ENCODE data around the gene VEZF1. TPM values are rescaled to one million over a fixed set of nuclear protein-coding genes. Genes with fewer than 3 reads are reported as not detected.

The VEZF1 gene
- total RNA-seq, 1 donor from 2014 or later = 59.5 TPM

DNA sequence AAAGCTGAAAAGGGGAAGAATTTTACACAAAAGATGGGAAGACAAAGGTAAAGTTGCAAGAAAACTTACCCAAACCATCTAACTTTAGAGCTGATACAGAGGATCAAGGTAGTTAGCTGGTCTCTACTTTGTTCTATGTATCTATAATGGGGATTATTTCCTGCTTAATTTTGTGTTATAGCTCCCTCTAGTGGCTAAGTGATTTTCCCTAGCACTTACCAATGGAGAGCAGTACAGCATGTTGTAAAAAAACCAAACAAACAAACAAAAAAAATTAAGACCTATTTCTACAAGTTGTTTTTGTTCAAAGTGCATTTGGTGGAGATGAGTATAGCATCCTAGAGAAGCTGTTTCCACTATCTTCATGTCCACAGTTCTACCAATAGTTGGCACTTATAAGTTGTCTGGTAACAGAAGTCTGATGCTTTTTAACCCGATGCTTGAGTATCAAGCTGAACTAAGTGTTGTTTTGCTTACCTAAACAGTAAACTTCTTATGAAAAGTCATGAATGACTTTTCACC is 11.5 kb upstream of the VEZF1 start:
- peak in 1 of 2 donors; percentile 30 for DNase-seq (ENCODE audit: low spot score in 2 of 2)
- no peak for FAIRE-seq

DNA sequence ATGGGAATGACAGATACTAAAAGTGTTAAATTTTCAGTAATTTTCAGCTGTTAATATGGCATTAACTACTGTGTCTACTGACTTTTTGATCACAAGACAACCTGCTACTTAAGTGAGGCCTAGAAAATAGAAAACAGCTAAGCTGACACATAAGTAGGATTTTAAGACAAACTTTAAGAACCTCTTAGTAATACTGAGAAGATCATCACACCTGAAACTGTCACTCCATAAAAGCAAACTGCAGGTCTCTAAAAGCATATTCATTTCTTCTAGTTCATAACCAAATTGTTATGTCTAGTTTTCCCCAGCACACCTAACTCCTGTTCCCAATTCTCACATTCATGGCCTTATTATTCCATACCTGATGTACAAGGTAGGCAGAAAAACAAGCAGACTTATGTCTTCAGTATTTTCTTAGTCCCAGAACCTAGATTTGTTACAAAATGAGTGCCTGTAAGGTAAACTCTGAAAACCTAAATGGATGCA is 11.0 kb upstream of the VEZF1 start:
- no peak for FAIRE-seq
- DNase-seq (ENCODE audit: low spot score in 2 of 2) = no peak

DNA sequence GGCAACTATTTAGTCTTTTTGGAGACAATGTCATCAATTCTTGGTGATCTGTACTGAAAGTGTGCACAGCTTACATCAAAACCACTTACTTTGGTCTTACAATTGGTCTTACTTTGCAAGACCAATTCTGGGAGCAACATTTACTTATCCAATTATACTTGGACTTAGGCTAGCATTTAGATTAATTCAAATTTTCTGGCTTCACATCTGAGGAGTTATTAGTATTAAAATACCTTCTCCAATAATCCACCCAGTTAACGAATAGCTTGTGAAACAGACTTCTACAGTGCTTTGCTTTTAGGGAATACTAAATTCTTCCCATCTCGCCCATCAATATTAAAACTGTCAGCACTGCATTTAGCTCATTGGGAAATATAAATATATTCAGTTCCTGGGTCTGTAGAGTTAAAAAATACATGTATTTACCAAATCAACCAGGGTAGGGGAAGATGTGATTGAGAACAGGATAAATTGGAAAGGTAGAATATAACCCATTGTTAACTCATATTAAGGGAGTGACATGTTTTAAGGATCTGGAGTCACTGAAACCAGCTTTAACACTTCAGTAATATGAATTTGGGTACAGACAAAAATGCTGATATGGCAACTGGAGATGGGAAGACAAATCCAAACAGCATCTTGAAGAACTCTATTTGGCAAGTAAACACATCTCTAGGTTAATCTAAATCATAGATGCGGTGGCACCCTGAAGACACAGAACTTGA is 9.2 kb upstream of the VEZF1 start:
- DNase-seq (ENCODE audit: low spot score in 2 of 2) (no peak), FAIRE-seq (no peak)

DNA sequence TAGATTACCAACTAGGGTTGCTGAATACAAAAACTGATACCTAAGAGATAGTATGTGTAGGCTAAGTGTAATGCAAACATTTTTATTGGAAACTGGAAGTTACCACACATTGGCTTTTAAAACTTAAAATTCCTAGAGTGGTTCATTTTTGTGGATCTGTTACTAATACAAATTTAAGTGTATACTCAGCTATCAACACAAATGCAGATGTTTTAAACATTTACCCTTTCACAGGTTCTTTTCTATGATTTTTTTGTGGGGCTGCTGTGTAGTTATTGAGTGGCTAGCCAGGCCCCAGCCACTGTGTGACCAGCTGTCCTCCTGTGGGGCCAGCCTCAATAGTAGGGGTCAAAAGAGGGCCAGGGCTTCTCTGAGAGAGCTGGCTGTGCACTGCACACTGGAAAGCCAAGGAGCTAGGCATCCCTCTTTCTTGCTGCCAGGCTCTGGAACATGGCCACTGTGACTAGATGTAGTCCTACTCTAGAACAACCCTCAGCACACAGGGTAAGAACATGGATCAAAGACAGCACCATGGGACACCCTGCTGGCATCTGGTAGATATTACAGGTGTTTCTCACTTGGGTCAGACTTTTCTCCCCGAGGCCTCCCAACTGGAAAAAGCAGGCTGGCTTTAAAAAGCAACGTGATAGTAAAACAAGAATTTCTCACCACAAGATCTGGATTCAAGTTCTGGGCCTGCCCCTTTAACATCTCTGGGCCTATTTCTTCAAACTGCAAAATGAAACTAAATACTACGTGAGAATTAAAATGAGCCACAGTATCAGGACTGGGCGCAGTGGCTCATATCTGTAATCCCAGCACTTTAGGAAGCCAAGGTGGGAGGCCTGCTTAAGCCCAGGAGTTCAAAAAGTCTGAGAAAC is 7.3 kb upstream of the VEZF1 start:
- FAIRE-seq (no peak), DNase-seq (ENCODE audit: low spot score in 2 of 2) (peak; percentile 47 to 48)

DNA sequence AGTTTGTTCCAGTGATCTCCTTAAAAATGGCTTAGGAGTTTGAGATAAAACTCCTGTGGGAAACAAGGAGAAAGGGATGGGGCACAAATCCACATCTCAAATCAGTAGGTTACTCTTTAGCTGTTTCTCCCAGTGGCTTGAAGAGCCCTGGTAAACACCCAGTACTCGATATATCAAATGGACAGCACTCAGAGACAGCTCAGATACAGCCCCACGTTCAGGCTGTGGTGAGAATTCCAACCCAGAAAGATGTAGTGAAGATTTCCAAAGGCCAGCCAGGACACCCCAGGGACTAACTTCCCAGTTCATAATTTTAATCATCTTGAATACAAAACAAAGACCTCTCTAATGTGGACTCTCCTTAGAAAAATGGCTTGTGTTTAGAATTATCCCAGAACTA is 6.4 kb upstream of the VEZF1 start:
- FAIRE-seq = no peak
- DNase-seq (ENCODE audit: low spot score in 2 of 2) = no peak

DNA sequence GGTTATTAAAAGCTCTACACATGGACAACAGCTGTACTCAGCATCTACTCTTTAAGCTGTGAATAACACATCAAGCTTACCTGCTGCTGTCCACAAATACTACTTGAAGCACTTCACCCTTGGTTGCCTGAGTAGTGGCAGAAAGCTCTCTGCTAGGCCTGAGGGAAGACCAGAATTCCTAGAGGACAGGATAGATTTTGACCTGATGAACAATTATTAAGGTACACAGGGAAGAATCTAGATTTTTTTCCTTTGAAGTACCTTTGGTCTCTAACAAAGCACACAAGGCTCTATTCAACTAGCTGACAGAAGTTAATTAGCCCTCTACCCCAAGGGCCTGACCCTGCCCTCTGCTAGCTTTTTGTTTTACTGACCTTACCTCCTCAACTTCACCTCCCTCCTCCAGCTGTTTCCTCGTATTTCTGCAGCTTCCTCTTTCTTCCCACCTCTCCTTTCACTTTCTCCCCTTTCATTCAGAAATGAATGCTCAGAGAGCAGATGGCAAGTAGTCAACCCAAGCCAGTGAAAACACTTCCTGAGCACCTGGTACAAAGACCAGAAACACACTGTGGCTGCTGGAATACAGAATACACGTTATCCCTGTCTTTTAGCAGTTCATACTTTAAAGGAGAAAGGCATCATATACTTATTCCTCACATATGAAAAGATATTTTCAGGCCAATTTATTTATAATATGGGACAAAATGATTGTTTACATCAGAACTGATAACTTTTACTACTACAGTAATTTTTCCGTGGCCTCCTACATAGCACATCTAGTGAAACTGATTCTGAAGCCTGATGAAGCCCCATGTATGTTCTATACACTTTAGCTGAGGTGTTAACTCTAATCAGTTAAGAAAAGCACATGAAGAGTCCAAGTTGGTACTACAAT is 5.7 kb upstream of the VEZF1 start:
- DNase-seq (ENCODE audit: low spot score in 2 of 2) (no peak), FAIRE-seq (no peak)

DNA sequence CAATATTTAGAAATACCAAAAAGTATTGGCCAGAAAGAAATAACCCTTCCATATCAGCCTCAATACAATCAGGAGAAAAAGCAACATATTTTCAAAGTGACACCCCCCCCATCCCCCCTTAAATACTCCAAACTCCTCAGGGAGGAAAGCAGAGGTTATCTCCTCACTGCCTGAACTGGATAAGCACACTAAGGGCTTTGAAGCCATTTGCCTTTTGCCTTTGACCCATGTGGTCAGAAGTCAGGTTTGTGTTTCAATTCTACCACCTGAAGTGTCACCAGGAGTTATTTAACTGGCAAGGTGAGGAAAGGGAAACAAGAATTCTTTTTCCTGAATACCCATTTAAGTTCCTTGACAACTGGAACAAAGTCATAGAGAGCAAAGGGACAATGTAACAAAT is 3.5 kb upstream of the VEZF1 start:
- FAIRE-seq (no peak), DNase-seq (ENCODE audit: low spot score in 2 of 2) (no peak)

DNA sequence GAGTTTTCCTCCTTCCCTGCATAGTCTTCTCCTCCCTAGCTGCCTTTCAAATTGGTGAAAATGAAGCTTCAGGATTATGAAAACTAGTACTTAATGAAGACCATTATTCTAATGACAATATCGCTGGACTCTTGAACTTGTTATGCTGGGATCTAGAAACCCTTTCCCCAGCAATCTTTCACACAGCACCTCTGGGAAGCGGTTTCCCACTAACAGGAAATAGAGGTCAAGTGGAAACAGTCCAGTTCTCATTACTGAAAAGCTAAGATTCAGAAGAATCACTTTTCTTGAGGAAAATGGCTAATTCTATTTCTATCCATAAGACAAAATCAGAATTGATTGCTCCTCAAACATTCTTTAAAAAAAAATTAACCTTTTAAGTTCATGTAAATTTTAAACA is 2.0 kb upstream of the VEZF1 start:
- DNase-seq (ENCODE audit: low spot score in 2 of 2) (no peak), FAIRE-seq (no peak)

DNA sequence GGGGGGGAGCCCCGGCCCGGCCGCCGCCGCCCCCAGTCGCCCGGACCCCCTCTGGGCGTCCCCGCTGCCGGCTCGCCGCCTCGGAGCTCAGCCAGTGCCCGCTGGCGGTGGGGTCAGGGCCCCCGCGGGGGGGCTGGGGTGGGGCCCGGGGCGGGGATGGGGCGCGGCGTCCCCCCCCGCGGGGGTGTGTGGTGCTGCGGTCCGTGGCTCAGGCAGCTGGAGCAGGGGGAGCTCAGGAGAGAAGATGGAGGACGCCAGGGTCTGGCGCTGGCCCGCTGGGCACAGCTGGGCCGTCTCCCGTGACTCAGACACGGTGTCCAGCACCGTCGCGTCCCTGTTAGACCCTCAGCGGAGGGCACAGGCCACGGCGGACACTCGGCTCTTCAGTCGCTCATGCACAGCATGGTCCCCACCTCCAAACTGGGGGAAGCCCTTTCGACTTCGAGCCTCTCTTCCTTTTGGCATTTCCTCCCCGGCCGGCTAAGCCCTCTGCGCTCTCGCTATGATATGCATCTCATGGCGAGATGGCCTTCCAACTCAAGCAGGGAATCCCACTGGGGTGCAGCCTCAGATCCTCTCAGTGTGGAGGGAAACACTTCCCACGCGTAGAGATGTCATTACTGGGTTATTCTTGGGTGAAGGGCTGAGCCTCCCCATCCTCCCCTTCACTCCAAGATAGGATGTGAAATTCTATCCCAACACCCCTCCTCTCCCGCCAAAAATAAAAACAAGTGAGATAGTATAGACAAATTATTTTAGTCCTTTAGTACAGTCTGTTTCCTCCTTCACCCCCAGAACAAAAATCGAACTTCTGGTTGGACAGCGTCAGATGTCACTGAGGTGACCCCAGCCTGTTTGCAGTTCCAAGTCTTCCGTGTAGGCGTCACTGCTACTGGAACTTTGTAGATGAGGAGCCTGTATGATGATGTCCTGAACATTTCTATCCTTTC is 522 bp upstream of the VEZF1 start:
- FAIRE-seq (no peak), DNase-seq (ENCODE audit: low spot score in 2 of 2) (peak; percentile 81 to 87)

DNA sequence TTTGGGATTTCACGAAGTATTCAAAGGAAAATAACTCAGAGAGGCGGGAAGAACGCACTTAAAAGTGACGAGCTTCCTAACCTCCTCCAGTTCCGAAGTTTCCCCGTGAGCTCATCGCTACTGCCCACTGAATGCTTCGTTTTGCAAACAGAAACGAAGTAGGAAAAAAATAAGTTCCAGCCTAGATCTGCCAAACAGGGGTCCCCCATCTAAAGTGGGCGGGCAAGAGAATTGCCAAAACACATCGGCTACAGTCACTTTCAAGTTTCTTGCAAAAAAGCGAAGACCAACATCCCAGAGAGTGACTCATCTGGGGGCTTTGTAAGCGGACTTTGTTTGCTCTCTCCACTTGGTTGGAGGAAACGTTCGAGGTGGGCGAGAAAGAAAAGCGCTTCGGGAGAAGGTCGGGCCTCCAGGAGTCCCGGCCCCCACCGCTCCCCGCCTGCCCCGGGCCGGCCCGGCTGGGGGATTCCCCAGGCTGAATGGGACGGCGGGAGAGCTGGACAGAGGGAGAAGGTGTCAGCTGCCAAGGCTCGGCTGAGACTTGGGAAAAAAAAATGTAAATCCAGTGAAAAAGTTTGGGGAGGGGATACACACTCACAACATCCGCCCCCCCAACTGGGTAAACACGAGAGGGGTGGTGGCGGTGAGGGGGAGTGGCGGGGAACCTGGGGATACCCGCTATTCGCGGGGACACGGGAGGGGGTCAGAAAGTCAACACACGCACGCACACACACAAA is 1.0 kb downstream of the VEZF1 start:
- peak; percentile 59 to 62 for DNase-seq (ENCODE audit: low spot score in 2 of 2)
- FAIRE-seq = no peak

DNA sequence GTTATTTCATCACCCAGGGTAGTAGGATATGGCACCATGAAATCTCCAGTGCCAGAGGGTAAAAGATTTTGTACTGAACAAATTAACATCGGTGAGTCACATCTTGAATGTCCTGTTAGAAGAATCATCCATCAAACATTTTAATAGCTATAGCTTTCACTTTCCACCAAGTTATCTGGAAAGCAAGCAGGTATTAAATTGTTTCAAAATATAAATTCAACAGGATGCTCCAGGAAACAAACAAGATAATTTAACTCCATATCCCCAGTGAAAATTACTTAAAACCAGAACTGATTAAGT is 2.4 kb downstream of the VEZF1 start:
- FAIRE-seq (no peak), DNase-seq (ENCODE audit: low spot score in 2 of 2) (no peak)

DNA sequence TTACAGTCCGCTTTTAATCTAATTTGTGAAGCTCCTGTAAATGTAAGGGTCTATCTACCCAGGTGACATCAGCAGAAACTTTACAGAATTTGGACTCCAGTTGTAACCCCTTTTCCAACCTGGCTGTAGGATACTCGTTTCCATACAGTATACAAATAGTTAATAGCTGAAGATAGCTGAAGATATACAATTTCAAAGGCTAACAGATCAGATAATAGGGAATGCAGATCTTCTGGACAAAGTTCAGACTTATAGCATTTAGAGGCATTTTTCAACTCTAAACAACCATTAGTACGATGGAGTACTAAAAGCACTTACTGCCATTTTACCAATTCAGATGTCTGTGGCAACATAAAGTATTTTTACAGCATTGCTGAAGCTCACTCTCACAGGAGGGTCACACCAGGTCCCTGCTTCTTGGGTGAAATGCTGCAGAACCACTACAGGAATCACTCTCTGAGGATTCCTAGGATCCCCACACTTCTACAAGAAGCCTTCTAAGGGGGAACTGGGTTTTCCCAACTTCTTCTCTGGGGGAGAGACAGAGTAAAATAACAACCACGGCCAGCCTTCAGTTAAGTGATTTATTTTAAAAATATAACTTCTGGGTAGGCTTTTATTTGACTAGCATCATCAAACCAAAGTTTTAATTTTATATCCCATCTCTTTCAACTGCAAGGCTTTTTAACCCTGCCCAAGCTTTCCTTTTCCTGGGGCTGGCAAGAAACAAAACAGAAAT is 2.9 kb downstream of the VEZF1 start:
- DNase-seq (ENCODE audit: low spot score in 2 of 2) = no peak

DNA sequence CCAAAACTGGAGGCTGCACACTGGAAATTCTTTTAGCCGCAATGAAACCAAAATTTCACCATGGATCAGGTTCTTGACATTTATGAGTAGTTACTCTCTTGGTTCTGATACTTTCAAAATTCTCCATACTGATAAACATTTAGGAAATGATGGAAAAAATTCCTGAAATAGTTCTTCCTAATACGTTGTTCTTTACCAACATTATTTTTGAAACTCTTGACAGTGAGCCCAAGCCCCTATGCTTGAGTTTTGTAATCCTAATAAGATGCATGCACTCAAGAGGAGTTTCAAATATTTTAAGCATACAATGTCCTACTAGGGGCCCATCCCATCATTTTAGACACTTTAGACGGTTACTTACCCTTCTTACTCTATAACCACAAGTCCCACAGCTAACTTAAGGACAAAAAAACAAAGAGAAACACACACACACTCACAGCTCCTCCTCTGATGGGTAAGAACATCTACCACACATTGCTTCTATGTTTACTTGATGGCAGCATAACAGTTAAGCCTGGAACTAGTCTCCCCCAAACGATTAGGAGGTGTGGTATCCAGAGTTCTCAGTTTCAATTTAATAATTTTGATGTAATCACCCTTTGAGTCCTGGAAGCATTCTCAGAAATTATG is 3.7 kb downstream of the VEZF1 start:
- no peak for DNase-seq (ENCODE audit: low spot score in 2 of 2)
- FAIRE-seq = no peak

More for the DNA sequence above, 2.9 kb downstream of the VEZF1 start:
- FAIRE-seq = no peak

DNA sequence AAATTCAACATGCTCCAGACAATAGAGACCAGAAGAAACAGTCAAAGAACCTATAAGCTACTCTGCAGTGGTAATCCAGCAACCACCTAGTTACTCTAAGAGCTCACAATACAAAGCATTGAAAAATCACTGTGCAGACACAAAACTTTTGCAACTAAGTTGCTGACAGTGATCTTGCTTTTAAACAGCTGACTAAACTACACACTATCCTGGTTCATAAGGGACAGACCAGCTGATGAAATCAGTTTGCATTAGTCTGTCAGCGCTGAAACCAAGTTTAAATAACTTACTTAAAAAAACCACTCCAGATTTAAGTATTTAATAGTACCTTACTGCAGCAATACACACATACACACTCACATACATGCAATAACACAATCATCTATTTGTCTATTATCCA is 4.6 kb downstream of the VEZF1 start:
- FAIRE-seq = no peak
- no peak for DNase-seq (ENCODE audit: low spot score in 2 of 2)

DNA sequence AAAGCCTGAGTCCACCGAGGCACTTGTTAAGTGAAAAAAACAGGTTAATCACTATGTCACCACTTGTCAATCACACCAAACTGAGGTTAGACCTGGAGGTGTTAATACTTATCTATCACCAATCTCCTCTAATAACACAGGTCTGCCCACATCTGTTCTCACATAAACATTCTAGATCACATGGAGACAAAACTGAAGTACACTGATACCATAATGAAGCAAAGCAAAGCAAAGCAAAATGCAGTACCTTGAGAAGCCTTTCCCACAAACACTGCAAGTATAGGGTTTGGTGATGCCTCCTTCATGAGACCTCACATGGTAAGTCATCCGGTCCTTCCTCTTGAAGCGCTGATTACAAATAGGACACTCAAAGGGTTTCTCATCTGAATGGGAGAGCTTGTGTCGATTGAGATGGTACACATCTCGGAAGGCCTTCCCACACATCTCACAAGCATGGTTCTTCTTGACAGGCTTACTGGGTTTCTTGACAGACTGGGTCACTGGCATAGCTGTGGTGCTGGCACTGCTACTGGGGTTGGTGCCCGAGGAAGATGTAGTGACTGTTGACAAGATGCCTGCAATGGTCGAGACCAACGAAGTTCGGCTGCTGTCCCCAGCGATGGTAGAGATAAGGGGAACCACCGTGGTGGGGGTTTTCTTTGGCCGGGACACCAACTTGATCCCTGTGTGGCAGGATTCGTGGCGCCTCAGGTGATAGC is 5.4 kb downstream of the VEZF1 start:
- FAIRE-seq (no peak), DNase-seq (ENCODE audit: low spot score in 2 of 2) (no peak)

DNA sequence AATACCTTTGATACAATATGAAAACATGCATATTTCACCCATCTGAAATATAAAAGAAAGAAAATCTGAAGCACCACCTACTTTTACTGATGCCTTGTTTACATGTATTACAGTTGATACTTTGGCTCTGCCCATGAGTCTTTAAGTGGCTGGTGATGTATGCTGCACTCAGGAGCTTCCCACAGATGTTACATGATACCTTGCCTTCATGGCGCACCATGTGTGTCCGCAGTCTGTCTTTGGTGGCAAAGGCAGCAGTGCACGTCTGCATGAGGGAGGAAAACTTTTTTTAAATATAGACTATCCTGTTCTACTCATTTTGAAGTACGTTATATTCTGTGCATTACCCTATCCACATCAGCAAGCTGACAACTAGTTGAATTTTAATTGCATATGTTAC is 7.5 kb downstream of the VEZF1 start:
- no peak for DNase-seq (ENCODE audit: low spot score in 2 of 2)

DNA sequence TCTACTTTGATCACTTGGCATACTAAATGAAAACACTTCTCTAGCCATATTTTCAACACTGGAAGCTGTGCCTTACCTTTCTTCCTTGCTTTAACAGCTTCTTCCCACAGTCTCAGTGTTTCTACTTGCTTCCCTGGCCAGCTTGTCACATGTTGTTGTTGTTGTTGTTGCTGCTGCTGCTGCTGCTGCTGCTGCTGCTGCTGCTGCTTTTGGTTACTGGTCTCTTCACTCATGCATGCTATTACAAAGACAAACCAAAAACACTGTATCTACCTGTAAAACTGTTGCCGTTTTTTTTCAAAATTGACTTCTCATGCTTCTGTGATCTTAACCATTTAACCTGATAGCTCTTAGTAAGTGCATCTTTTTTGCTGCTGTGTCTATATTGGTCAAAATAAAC is 9.0 kb downstream of the VEZF1 start:
- no peak for DNase-seq (ENCODE audit: low spot score in 2 of 2)
- FAIRE-seq = no peak

More for the DNA sequence above, 7.5 kb downstream of the VEZF1 start:
- FAIRE-seq = no peak

All from frontal cortex (tissue), 4 donors.